C4-2B (cell line): ENCODE results near the gene PAXX.

ENCODE experiments used
- H3K27ac ChIP-seq: fragments of 450-650 bp; 2 replicates; pipeline ENCODE4 v1.5.1; 2017
- CTCF ChIP-seq: fragments of 450-650 bp; conservative IDR thresholded peaks from 2 replicates; pipeline ENCODE4 v1.5.1; 2017; ENCODE audit warnings: mild to moderate bottlenecking
- ZFX ChIP-seq: fragments of 450-650 bp; IDR thresholded peaks from 2 replicates; pipeline ENCODE4 v1.6.1; 2017

Gene PAXX

GRCh38 chr9:136978073-136978864 is 14.0 kb upstream of the PAXX start:
- no peak for TF ChIP-seq CTCF
- TF ChIP-seq ZFX = no peak
- no peak overlapping the region for H3K27ac ChIP-seq

GRCh38 chr9:136978865-136979544 is 13.2 kb upstream of the PAXX start:
- TF ChIP-seq ZFX (no peak), CTCF (no peak)
- H3K27ac ChIP-seq = no peak overlapping the region

- TF ChIP-seq CTCF = no peak
- no peak for TF ChIP-seq ZFX
Measured at GRCh38 chr9:136979769-136980587, 12.2 kb upstream of the PAXX start.

GRCh38 chr9:136980669-136981478 is 11.3 kb upstream of the PAXX start:
- TF ChIP-seq ZFX (no peak), CTCF (no peak)
- H3K27ac ChIP-seq = no peak overlapping the region

More at GRCh38 chr9:136979769-136980587, 12.2 kb upstream of the PAXX start:
- no peak overlapping the region for H3K27ac ChIP-seq

GRCh38 chr9:136981588-136982231 is 10.5 kb upstream of the PAXX start:
- TF ChIP-seq CTCF = no peak
- TF ChIP-seq ZFX = no peak
- H3K27ac ChIP-seq = no peak overlapping the region

GRCh38 chr9:136982232-136983051 is 9.8 kb upstream of the PAXX start, which contains the start of gene LCNL1:
Gene LCNL1, plus strand, starts transcription at chr9:136982993. Its CDS starts 594 bp downstream, at chr9:136983587.
- no peak within 1 kb of the TSS for H3K27ac ChIP-seq
- no peak for TF ChIP-seq CTCF
- TF ChIP-seq ZFX = no peak
